Activated CD4-positive, CD25-positive, alpha-beta regulatory T cell treated with anti-CD3 and anti-CD28 coated beads, Interleukin-2, amount 50 U/mL, for 72 hours (primary cell): ENCODE measurements around the gene ADPRS.

ENCODE experiments used
- DNase-seq: peaks from one replicate; pipeline ENCODE4 v3.0.0; 2021

Gene ADPRS

DNA sequence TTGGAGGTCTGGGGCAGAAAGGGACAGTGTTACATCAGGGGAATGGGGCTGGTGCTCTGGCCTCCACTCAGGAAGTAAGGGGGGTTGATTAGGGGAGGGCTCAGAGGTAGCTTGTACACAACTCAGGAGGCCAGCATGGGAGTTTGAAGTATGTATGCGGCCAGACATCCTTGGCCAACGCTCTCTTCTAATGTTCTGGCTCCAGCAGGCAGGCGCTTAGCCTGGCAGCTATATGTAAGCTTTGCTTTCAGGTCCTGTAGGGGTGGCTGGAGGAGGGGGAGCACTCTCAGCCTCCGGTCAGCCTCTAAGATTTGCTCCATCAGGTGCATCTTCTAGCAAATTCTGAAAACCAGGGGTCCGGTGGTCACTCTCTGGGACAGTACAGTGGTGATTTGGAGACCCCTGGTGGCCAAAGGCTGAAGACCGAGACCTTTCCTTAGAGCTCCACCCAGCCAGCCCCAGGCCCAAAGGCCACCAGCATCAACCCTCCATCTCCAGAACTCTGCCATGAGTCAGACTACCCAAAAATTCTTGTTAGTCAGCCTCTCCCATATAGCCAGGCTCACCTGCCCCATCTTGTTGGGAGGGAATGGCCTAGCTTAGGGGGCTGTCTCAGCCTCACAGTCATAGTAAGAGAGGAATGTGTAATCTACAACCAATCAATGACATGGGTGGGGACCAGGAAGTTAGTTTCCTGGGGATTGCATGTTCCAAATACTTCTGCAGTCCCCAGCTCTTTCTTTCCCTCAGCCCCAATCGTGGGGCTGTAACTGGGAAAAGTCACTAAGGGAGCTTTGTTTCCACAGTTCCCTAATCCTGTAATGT, 46.0 kb downstream of the ADPRS start:
- DNase-seq, result no peak

- no peak for DNase-seq
Measured at GRCh38 chr1:36135330-36135667, 46.6 kb downstream of the ADPRS start.

DNA sequence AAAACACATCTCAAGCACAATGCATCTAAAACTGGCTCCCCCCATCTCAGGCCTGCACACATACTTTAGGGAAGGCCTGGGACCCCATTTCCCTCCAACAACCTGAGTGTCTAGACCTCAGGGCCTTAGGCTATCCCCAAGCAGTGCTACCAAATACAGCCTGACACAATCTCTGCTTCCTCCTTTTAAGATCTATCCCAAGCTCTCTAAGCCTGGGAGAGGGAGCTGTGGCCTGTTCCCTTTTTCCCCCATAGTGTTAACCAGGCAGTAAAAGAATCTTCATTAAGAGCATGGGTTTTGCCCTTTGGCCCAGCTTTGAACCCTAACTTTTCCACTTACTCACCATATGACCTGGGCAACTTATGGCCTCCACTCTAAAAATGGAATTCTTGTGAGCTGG, 47.1 kb downstream of the ADPRS start:
- DNase-seq, result no peak

GRCh38 chr1:36136535-36136934, 47.8 kb downstream of the ADPRS start:
- DNase-seq, result no peak

DNA sequence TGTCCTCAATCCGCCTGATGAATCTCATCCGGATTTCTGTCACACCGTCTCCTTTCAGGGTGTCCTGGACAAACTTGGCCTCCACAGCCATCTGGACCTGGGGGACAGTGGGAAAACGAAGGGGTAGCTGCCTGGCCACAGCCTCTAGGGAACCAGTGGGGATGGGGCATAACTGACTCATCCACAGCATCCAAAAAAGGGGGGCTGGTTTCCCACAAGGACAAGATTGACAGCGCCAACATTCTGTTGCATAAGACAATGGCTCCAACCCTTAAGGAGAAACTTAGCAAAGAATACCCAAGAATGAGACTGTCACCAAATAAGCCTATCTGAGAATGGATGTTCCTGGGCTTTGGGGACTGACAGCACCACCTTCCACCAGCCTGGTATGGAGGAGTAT, 48.5 kb downstream of the ADPRS start:
- no peak for DNase-seq

DNA sequence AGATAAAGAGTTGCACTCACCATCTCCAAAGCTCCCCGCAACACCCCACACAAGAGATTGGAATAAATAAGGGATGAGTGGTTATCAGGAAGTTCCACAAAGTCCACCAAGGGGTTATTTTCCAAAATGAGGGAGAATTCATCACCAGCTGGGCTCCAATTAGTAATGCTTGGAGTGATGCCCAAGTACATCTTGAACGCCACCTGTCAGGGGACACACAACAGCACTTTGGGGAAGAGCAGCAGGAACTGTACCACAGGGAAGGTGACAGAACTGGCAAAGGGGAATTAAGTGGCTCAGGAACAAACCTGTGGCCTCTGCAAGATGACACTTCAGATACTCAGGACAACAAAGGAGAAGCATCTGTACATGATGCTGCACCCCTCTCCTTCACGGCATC, 49.1 kb downstream of the ADPRS start:
- DNase-seq, result no peak

DNA sequence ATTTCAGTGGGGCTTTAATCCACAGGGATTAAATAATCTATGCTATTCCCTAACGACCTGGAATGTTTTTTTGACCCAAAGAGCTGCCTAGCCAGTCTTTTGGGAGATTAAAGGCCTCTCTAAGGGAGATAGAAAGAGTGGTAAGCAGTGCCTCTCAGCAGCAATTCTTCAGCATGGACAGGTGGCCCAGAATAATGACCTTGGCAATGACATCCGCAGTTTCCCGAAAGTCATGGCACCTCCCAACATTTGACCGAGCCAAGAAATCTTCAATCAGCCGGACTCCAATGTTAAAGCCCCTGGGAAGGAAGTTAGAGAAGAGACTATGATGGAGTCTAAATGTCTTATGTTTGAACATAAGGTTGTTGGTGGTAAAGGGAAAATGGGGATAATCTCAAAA, 50.8 kb downstream of the ADPRS start:
- no peak for DNase-seq

DNA sequence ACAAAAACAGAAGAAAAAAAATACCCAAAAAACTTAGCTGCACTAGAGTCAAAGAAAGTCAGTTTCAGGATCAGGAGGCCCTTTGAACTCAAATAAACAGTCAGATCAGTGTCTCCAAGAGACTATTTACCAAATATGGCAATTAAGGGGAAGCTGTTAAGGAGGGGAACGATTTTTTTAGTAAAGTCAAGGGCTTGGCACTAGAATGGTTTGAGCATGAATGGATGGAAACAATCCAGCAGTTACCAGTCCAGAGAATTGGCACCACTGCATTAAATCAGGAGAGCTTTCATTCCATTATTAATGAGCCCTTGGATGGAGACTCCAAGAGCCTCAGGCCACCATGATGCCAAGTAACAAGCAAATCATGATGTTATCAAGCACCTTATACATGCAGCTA, 53.4 kb downstream of the ADPRS start:
- no peak for DNase-seq

- no peak for DNase-seq
Measured at GRCh38 chr1:36143424-36143823, 54.7 kb downstream of the ADPRS start.
